ENCODE results near the gene STIM2. TPM values are rescaled to one million over a fixed set of nuclear protein-coding genes. Genes with fewer than 3 reads are reported as not detected.

The STIM2 gene
- total RNA-seq, 1 experiment from 2014 or later = 23.9 TPM

DNA sequence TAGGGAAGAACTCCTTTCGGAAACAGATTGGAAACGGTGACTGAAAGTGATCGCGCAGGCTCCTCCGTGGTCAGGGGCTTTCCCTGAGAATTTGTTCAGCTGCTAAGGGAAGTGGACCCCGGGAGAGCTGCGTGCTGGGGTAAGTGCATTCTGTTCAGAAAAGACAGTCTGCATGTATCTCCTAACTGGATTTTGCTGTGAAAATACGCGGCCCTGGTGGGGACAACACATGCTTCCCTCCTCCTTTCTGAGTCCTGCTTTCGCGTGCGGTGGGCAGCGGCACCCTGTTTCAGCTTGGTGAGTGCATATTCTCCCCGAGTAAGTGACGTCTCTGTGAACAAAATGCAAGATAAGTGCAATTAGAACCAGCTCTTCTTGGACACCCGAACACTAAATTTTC is 195.6 kb downstream of the STIM2 start:
- H3K9me3 ChIP-seq (ENCODE audit: control insufficient read depth, insufficient read depth, low read depth, low read length) = no peaks in the 10 kb centered on the region
- intact Hi-C loops (cut with micrococcal nuclease; ENCODE audit: unreplicated experiment) (no loop called here), in situ Hi-C loops (cut with HindIII; ENCODE audit: low pct_unique_long_range_greater_than_20kb, low sequenced_read_pairs) (no loop called here)
- no peaks in the 10 kb centered on the region for H3K27me3 ChIP-seq (ENCODE audit: control insufficient read depth, insufficient read depth, low read length)
- ChIA-PET CTCF (no interaction called here), POLR2A (no interaction called here)
- ATAC-seq (no peak), DNase-seq (ENCODE audit: low read depth, low spot score) (no peak)
- BruUV-seq (replicated peaks) = no TSS peak
- H3K36me3 ChIP-seq (ENCODE audit: control insufficient read depth, insufficient read depth, low read length) = no peaks in the 10 kb centered on the region
- H3K27ac ChIP-seq (ENCODE audit: low read length) = no peak overlapping the region
- TF ChIP-seq TCF7L2 (IDR thresholded peaks at IDR 0.05; ENCODE audit: low read depth, low read length) (no peak), SIN3A (IDR thresholded peaks at IDR 0.05; ENCODE audit: borderline replicate concordance, insufficient read depth, low read depth, low read length) (no peak), POLR2AphosphoS5 (IDR thresholded peaks at IDR 0.05; ENCODE audit: low read depth, low read length) (no peak)
- TF ChIP-seq, protein P1, sequence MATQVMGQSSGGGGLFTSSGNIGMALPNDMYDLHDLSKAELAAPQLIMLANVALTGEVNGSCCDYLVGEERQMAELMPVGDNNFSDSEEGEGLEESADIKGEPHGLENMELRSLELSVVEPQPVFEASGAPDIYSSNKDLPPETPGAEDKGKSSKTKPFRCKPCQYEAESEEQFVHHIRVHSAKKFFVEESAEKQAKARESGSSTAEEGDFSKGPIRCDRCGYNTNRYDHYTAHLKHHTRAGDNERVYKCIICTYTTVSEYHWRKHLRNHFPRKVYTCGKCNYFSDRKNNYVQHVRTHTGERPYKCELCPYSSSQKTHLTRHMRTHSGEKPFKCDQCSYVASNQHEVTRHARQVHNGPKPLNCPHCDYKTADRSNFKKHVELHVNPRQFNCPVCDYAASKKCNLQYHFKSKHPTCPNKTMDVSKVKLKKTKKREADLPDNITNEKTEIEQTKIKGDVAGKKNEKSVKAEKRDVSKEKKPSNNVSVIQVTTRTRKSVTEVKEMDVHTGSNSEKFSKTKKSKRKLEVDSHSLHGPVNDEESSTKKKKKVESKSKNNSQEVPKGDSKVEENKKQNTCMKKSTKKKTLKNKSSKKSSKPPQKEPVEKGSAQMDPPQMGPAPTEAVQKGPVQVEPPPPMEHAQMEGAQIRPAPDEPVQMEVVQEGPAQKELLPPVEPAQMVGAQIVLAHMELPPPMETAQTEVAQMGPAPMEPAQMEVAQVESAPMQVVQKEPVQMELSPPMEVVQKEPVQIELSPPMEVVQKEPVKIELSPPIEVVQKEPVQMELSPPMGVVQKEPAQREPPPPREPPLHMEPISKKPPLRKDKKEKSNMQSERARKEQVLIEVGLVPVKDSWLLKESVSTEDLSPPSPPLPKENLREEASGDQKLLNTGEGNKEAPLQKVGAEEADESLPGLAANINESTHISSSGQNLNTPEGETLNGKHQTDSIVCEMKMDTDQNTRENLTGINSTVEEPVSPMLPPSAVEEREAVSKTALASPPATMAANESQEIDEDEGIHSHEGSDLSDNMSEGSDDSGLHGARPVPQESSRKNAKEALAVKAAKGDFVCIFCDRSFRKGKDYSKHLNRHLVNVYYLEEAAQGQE (IDR thresholded peaks at IDR 0.05; ENCODE audit: insufficient read depth in 1 of 2, low read depth in 2 of 2, low read length in 1 of 2) = no peak
- TF ChIP-seq, protein P2, sequence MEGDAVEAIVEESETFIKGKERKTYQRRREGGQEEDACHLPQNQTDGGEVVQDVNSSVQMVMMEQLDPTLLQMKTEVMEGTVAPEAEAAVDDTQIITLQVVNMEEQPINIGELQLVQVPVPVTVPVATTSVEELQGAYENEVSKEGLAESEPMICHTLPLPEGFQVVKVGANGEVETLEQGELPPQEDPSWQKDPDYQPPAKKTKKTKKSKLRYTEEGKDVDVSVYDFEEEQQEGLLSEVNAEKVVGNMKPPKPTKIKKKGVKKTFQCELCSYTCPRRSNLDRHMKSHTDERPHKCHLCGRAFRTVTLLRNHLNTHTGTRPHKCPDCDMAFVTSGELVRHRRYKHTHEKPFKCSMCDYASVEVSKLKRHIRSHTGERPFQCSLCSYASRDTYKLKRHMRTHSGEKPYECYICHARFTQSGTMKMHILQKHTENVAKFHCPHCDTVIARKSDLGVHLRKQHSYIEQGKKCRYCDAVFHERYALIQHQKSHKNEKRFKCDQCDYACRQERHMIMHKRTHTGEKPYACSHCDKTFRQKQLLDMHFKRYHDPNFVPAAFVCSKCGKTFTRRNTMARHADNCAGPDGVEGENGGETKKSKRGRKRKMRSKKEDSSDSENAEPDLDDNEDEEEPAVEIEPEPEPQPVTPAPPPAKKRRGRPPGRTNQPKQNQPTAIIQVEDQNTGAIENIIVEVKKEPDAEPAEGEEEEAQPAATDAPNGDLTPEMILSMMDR (IDR thresholded peaks at IDR 0.05) = no peak
- H3K4me1 ChIP-seq (ENCODE audit: control insufficient read depth, insufficient read depth, low read length) = no peaks in the 10 kb centered on the region
- H3K4me3 ChIP-seq (ENCODE audit: low read depth in 2 of 2, low read length in 2 of 2) = no peak overlapping the region

DNA sequence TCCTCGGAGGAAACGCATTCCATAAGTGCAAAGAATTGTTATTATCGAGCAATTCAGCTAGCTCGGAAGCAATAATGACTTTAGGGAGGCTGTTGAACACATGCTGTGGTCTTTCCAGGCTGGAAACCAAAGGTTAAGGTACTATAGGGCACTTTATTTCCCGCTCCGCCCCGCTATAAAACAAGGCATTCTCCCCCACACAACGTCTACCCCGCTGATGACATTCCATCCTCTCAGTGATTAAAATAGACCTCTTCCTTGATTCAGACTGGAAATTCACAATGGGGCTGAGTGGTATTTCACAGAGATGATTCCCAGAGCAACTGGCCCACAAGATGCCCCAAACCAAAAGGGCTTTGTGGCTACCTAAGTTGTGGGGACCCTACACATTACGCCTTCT is 196.4 kb downstream of the STIM2 start:
- in situ Hi-C loops (cut with HindIII; ENCODE audit: low pct_unique_long_range_greater_than_20kb, low sequenced_read_pairs) (no loop called here), intact Hi-C loops (cut with micrococcal nuclease; ENCODE audit: unreplicated experiment) (no loop called here)
- Histone ChIP-seq H3K4me1 (ENCODE audit: control insufficient read depth, insufficient read depth, low read length) (no peaks in the 10 kb centered on the region), H3K9me3 (ENCODE audit: control insufficient read depth, insufficient read depth, low read depth, low read length) (no peaks in the 10 kb centered on the region), H3K27ac (ENCODE audit: low read length) (no peak overlapping the region), H3K4me3 (ENCODE audit: low read depth in 2 of 2, low read length in 2 of 2) (no peak overlapping the region), H3K36me3 (ENCODE audit: control insufficient read depth, insufficient read depth, low read length) (no peaks in the 10 kb centered on the region), H3K27me3 (ENCODE audit: control insufficient read depth, insufficient read depth, low read length) (no peaks in the 10 kb centered on the region)
- DNase-seq (ENCODE audit: low read depth, low spot score) = no peak
- no peak for ATAC-seq
- ChIA-PET POLR2A (no interaction called here), CTCF (no interaction called here)
- no TSS peak for BruUV-seq (replicated peaks)
- TF ChIP-seq TCF7L2 (IDR thresholded peaks at IDR 0.05; ENCODE audit: low read depth, low read length) (no peak), SIN3A (IDR thresholded peaks at IDR 0.05; ENCODE audit: borderline replicate concordance, insufficient read depth, low read depth, low read length) (no peak), POLR2AphosphoS5 (IDR thresholded peaks at IDR 0.05; ENCODE audit: low read depth, low read length) (no peak)
- TF ChIP-seq, protein P1 (IDR thresholded peaks at IDR 0.05; ENCODE audit: insufficient read depth in 1 of 2, low read depth in 2 of 2, low read length in 1 of 2) = no peak
- TF ChIP-seq, protein P2 (IDR thresholded peaks at IDR 0.05) = no peak

Data from Panc1 (cell line).